ENCODE results near the gene DPEP2. TPM values are rescaled to one million over a fixed set of nuclear protein-coding genes. Genes with fewer than 3 reads are reported as not detected.

DPEP2 gene
- total RNA-seq, 6 experiments from 2014 or later = 0.93 to 2.3 (median 1.6) TPM

- intact Hi-C loops (cut with DNase I) = no loop called here
- H3K4me1 ChIP-seq = peaks cover 0 to 26% (median 5%) of the 10 kb centered on the region in 4 donors
- H3K36me3 ChIP-seq = peaks cover 0 to 4% (median 0%) of the 10 kb centered on the region in 4 donors
- no peak for ATAC-seq
- H3K4me3 ChIP-seq = no peak overlapping the region
- TF ChIP-seq CTCF (IDR thresholded peaks at IDR 0.05) = no peak
- TF ChIP-seq POLR2A (IDR thresholded peaks at IDR 0.05) = no peak
- no peak for DNase-seq
- H3K9me3 ChIP-seq = no peaks in the 10 kb centered on the region
- no peaks in the 10 kb centered on the region for H3K27me3 ChIP-seq
- no peak overlapping the region for H3K27ac ChIP-seq
- 73% methylated on average over 3 of the region's 11 CpGs for WGBS (ENCODE audit: insufficient coverage, low coverage, low lambda C conversion rate, missing lambda C conversion rate)
Measured at GRCh38 chr16:67965668-67966548, 33.4 kb downstream of the DPEP2 start.

DNA sequence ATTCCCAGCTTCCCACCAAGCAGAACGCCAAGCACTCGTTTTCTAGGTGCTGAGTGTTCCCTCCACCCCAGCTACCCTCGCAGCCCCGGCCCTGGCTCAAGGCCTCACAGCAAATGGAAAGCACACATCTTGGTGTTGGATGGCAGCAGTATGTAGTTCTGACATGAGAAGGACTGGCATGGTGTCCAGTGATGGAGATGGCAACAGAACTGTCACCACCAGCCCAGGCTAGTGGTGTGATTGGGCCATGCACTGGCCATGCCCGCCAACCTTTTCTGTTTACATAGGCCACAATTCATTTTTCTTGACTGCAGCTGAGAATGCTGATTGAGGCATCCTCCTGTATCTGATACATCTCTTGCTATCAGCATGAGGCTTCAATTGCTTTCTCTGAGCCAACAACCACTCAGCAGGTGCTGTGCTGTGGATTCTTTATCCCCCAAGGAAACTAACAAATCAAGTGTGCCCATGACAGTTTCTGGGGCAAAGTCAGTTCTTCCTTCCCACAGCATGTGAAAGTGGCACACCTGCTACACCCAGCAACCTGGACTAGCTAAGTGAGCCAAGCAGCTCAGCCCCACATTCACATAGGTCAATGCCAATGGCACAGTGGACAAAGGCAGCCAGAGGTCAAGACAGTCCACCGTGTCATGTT, 34.7 kb downstream of the DPEP2 start:
- H3K4me3 ChIP-seq = no peak overlapping the region
- peaks cover 0 to 30% (median 6%) of the 10 kb centered on the region in 4 donors for H3K4me1 ChIP-seq
- H3K27ac ChIP-seq = no peak overlapping the region
- no peaks in the 10 kb centered on the region for H3K27me3 ChIP-seq
- no peaks in the 10 kb centered on the region for H3K9me3 ChIP-seq
- 80% methylated on average over 3 of the region's 6 CpGs for WGBS (ENCODE audit: insufficient coverage, low coverage, low lambda C conversion rate, missing lambda C conversion rate)
- H3K36me3 ChIP-seq = peaks cover 0 to 4% (median 0%) of the 10 kb centered on the region in 4 donors
- ATAC-seq = no peak
- TF ChIP-seq CTCF (IDR thresholded peaks at IDR 0.05) = no peak
- TF ChIP-seq POLR2A (IDR thresholded peaks at IDR 0.05) = no peak
- no peak for DNase-seq
- intact Hi-C loops (cut with DNase I) = no loop called here

DNA sequence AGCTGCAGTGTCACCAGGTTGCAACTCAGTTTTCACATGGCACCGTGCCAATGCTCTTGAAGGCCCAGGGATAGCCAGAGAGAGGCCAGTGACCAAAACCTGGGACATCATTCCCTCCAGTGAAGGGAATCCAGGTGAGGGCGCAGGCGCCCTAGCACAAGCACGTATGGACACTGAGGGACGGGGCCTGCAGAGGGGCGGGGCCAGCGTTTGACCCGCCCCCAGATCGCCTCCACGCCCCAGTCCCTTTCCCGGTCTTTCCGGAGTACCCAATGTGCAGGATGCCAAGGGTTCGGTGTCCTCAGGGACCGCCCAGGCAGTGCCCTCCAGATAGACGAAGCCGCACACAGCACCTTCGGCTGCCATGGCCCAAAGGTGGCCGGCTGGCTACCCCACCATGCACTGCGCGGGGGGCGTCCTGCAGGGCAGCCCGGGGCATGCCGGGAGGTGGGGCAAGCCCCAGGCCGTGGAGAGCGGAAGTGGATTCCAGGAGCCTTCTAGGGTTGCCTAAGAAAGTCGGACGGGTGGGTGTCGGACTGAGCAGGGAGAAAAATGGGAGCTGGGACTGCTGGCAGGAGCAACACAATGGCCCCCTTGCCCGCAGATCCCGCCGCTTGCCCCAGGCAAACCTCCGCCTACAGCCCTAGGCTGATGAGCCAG, 35.5 kb downstream of the DPEP2 start:
- H3K4me1 ChIP-seq = peaks cover 0 to 30% (median 6%) of the 10 kb centered on the region in 4 donors
- intact Hi-C loops (cut with DNase I) = no loop called here
- H3K4me3 ChIP-seq = no peak overlapping the region
- no peak for ATAC-seq
- no peak for TF ChIP-seq POLR2A (IDR thresholded peaks at IDR 0.05)
- no peak for TF ChIP-seq CTCF (IDR thresholded peaks at IDR 0.05)
- 80% methylated on average over 1 of the region's 32 CpGs for WGBS (ENCODE audit: insufficient coverage, low coverage, low lambda C conversion rate, missing lambda C conversion rate)
- no peaks in the 10 kb centered on the region for H3K9me3 ChIP-seq
- no peak overlapping the region for H3K27ac ChIP-seq
- no peaks in the 10 kb centered on the region for H3K27me3 ChIP-seq
- DNase-seq = peak in 1 of 3 donors; percentile 61
- H3K36me3 ChIP-seq = peaks cover 0 to 4% (median 0%) of the 10 kb centered on the region in 4 donors

DNA sequence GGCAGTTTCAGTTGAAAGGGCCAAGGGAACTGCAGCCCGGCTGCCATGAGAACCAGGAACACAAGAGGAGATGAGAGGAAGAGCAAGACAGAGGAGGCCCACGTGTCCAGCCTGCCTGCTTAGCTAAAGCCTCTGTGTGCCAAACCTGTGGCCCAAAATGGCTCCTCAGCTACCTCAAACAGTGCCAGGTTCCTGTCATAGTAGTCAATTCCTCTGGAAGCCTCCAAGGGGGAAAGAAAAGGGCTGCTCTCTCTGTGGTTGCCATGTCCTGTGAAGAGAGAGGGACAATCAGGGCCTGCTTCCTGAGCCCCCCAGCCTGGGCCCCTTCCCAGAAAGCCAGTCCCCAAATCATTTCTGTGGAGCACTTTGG, 36.0 kb downstream of the DPEP2 start:
- H3K36me3 ChIP-seq = peaks cover 0 to 4% (median 0%) of the 10 kb centered on the region in 4 donors

More for the DNA sequence above, 36.0 kb downstream of the DPEP2 start:
- no peak for TF ChIP-seq CTCF (IDR thresholded peaks at IDR 0.05)
- TF ChIP-seq POLR2A (IDR thresholded peaks at IDR 0.05) = no peak
- ATAC-seq (no peak), DNase-seq (no peak)
- Histone ChIP-seq H3K27me3 (no peaks in the 10 kb centered on the region), H3K4me3 (no peak overlapping the region), H3K9me3 (no peaks in the 10 kb centered on the region), H3K4me1 (peaks cover 0 to 30% (median 6%) of the 10 kb centered on the region in 4 donors), H3K27ac (no peak overlapping the region)
- 92% methylated on average over 2 of the region's 2 CpGs for WGBS (ENCODE audit: insufficient coverage, low coverage, low lambda C conversion rate, missing lambda C conversion rate)
- intact Hi-C loops (cut with DNase I) = no loop called here
